ENCODE data around the gene NHSL2. TPM values are rescaled to one million over a fixed set of nuclear protein-coding genes. Genes with fewer than 3 reads are reported as not detected.

NHSL2 gene
- total and polyA plus RNA-seq, 2 experiments from 2014 or later = 4.7 to 9.5 TPM

GRCh38 chrX:72113461-72113860, 202.8 kb downstream of the NHSL2 start (continued):
- no peak for TF ChIP-seq JUNB (IDR thresholded peaks at IDR 0.05; ENCODE audit: unreplicated experiment)
- no peak for TF ChIP-seq ETS1 (IDR thresholded peaks at IDR 0.05)
- TF ChIP-seq STAT1 (IDR thresholded peaks at IDR 0.05; ENCODE audit: unreplicated experiment) = no peak
- TF ChIP-seq NANOG (IDR thresholded peaks at IDR 0.05; ENCODE audit: borderline replicate concordance) = no peak
- no peak for TF ChIP-seq ZNF114 (CRISPR knock-in tag; IDR thresholded peaks at IDR 0.05)
- no peak for TF ChIP-seq REST (IDR thresholded peaks at IDR 0.05; ENCODE audit: unreplicated experiment)
- no peak for TF ChIP-seq EZH2phosphoT487 (IDR thresholded peaks at IDR 0.05; ENCODE audit: unreplicated experiment)
- TF ChIP-seq CREB1 (CRISPR knock-in tag; IDR thresholded peaks at IDR 0.05; ENCODE audit: low read depth) = no peak
- no peak for TF ChIP-seq CTCF (conservative IDR thresholded peaks at IDR 0.05; ENCODE audit: low read depth in 2 of 2)
- no peak for TF ChIP-seq POLR2AphosphoS5 (IDR thresholded peaks at IDR 0.05; ENCODE audit: low read depth)

- Mint-ChIP-seq H3K4me1 (peaks cover 28% of the 10 kb centered on the region), H3K9me3 (no peaks in the 10 kb centered on the region), H3K27ac (no peak overlapping the region), H3K27me3 (ENCODE audit: insufficient read depth, low read depth, poor library complexity) (peaks cover 2% of the 10 kb centered on the region), H3K4me3 (no peak overlapping the region), H3K36me3 (ENCODE audit: low read depth) (no peaks in the 10 kb centered on the region)
- Histone ChIP-seq H3K27me3 (ENCODE audit: insufficient read depth) (no peaks in the 10 kb centered on the region), H3K36me3 (ENCODE audit: insufficient read depth) (no peaks in the 10 kb centered on the region), H3K9me2 (ENCODE audit: insufficient read depth) (no peaks in the 10 kb centered on the region), H3K4me2 (no peak overlapping the region), H3K79me2 (replicated peaks; ENCODE audit: insufficient read depth) (no peaks in the 10 kb centered on the region), H3F3A (replicated peaks; ENCODE audit: low read depth) (no peaks in the 10 kb centered on the region), H3K27ac (ENCODE audit: low read depth) (no peak overlapping the region), H3K4me1 (ENCODE audit: insufficient read depth) (no peaks in the 10 kb centered on the region), H2AFZ (no peak overlapping the region), H3K4me3 (no peak overlapping the region), H4K20me1 (replicated peaks; ENCODE audit: insufficient read depth) (no peaks in the 10 kb centered on the region)
- ATAC-seq (no peak), DNase-seq (ENCODE audit: low spot score) (no peak)
- no peak for TF ChIP-seq EZH2phosphoT487 (IDR thresholded peaks at IDR 0.05; ENCODE audit: unreplicated experiment)
- TF ChIP-seq STAT1 (IDR thresholded peaks at IDR 0.05; ENCODE audit: unreplicated experiment) = no peak
- no peak for TF ChIP-seq ZNF114 (CRISPR knock-in tag; IDR thresholded peaks at IDR 0.05)
- no peak for TF ChIP-seq EZH2 (IDR thresholded peaks at IDR 0.05; ENCODE audit: low read depth, unreplicated experiment)
- no peak for TF ChIP-seq REST (IDR thresholded peaks at IDR 0.05; ENCODE audit: unreplicated experiment)
- no peak for TF ChIP-seq CTCF (conservative IDR thresholded peaks at IDR 0.05; ENCODE audit: low read depth in 2 of 2)
Measured at GRCh38 chrX:72114306-72114705, 203.7 kb downstream of the NHSL2 start.

Data from GM23338 (cell line).